HUES64 (cell line): ENCODE results near the gene FAM20C.

Experiments
- H3K27ac ChIP-seq: 2 replicates; pipeline ENCODE4 v1.7.0; 2013; ENCODE audit warnings: low read depth, low read length, inconsistent platforms
- H3K27me3 ChIP-seq: 2 replicates; pipeline ENCODE4 v1.6.1; 2013; ENCODE audit warnings: mild to moderate bottlenecking, low read length; ENCODE audit not compliant: insufficient read depth
- H3K36me3 ChIP-seq: 2 replicates; pipeline ENCODE4 v1.6.1; 2013; ENCODE audit warnings: mild to moderate bottlenecking, low read length; ENCODE audit not compliant: insufficient read depth
- H3K4me1 ChIP-seq: 2 replicates; pipeline ENCODE4 v1.6.1; 2013; ENCODE audit warnings: mild to moderate bottlenecking, low read length, moderate library complexity; ENCODE audit not compliant: insufficient read depth
- H3K4me3 ChIP-seq: 2 replicates; pipeline ENCODE4 v1.5.1; 2013; ENCODE audit warnings: mild to moderate bottlenecking, low read length, moderate library complexity
- H3K9ac ChIP-seq: 2 replicates; pipeline ENCODE4 v1.6.1; 2013; ENCODE audit warnings: mild to moderate bottlenecking, low read depth, low read length
- H3K9me3 ChIP-seq: 2 replicates; pipeline ENCODE4 v1.6.1; 2013; ENCODE audit warnings: low read depth, low read length; ENCODE audit not compliant: insufficient read depth
- WGBS: fragments of 150-250, 120-280 bp; methylation state at CpG from one replicate; pipeline ENCODE4 v1.1.7; 2013; ENCODE audit warnings: missing lambda C conversion rate; 5-methylcytosine and 5-hydroxymethylcytosine counted together

Gene FAM20C

GRCh38 chr7:244974-245373 is 52.6 kb downstream of the FAM20C start:
- no peaks in the 10 kb centered on the region for H3K4me1 ChIP-seq
- no peaks in the 10 kb centered on the region for H3K9me3 ChIP-seq
- no peak overlapping the region for H3K27ac ChIP-seq
- H3K9ac ChIP-seq: no peak overlapping the region
- 94% methylated on average over 22 of the region's 22 CpGs for WGBS
- H3K4me3 ChIP-seq: no peak overlapping the region
- H3K36me3 ChIP-seq: peaks cover 7% of the 10 kb centered on the region
- no peaks in the 10 kb centered on the region for H3K27me3 ChIP-seq

GRCh38 chr7:245574-246295 is 53.4 kb downstream of the FAM20C start:
- Histone ChIP-seq H3K9ac (no peak overlapping the region), H3K9me3 (no peaks in the 10 kb centered on the region), H3K36me3 (peaks cover 9% of the 10 kb centered on the region), H3K27ac (no peak overlapping the region), H3K4me3 (no peak overlapping the region), H3K4me1 (no peaks in the 10 kb centered on the region), H3K27me3 (no peaks in the 10 kb centered on the region)
- 95% methylated on average over 36 of the region's 36 CpGs for WGBS

- Histone ChIP-seq H3K4me1 (no peaks in the 10 kb centered on the region), H3K9me3 (no peaks in the 10 kb centered on the region), H3K27me3 (no peaks in the 10 kb centered on the region), H3K4me3 (no peak overlapping the region), H3K36me3 (peaks cover 9% of the 10 kb centered on the region), H3K27ac (no peak overlapping the region), H3K9ac (no peak overlapping the region)
- 89% methylated on average over 22 of the region's 22 CpGs for WGBS
Measured at GRCh38 chr7:246451-246850, 54.1 kb downstream of the FAM20C start.

- 83% methylated on average over 12 of the region's 12 CpGs for WGBS
Measured at GRCh38 chr7:247181-247580, 54.8 kb downstream of the FAM20C start.

GRCh38 chr7:247636-248035 is 55.3 kb downstream of the FAM20C start:
- peaks cover 9% of the 10 kb centered on the region for H3K36me3 ChIP-seq
- H3K27me3 ChIP-seq: no peaks in the 10 kb centered on the region

More at GRCh38 chr7:247181-247580, 54.8 kb downstream of the FAM20C start:
- peaks cover 9% of the 10 kb centered on the region for H3K36me3 ChIP-seq
- H3K9me3 ChIP-seq: no peaks in the 10 kb centered on the region
- H3K27me3 ChIP-seq: no peaks in the 10 kb centered on the region
- H3K4me3 ChIP-seq: no peak overlapping the region
- H3K9ac ChIP-seq: no peak overlapping the region
- H3K4me1 ChIP-seq: no peaks in the 10 kb centered on the region
- H3K27ac ChIP-seq: no peak overlapping the region

GRCh38 chr7:248732-249435 is 56.5 kb downstream of the FAM20C start:
- Histone ChIP-seq H3K9me3 (no peaks in the 10 kb centered on the region), H3K27ac (no peak overlapping the region), H3K4me3 (no peak overlapping the region), H3K4me1 (no peaks in the 10 kb centered on the region), H3K36me3 (peaks cover 9% of the 10 kb centered on the region), H3K9ac (no peak overlapping the region), H3K27me3 (no peaks in the 10 kb centered on the region)
- 89% methylated on average over 19 of the region's 20 CpGs for WGBS

More at GRCh38 chr7:247636-248035, 55.3 kb downstream of the FAM20C start:
- WGBS: 92% methylated on average over 16 of the region's 16 CpGs
- Histone ChIP-seq H3K9me3 (no peaks in the 10 kb centered on the region), H3K4me3 (no peak overlapping the region), H3K4me1 (no peaks in the 10 kb centered on the region), H3K9ac (no peak overlapping the region), H3K27ac (no peak overlapping the region)

GRCh38 chr7:249989-250388 is 57.6 kb downstream of the FAM20C start:
- WGBS: 91% methylated on average over 12 of the region's 12 CpGs

GRCh38 chr7:250523-250922 is 58.2 kb downstream of the FAM20C start:
- peaks cover 9% of the 10 kb centered on the region for H3K36me3 ChIP-seq
- WGBS: 94% methylated on average over 15 of the region's 15 CpGs
- no peak overlapping the region for H3K4me3 ChIP-seq
- peaks cover 11% of the 10 kb centered on the region; the same call in 1 of the 2 replicates for H3K9me3 ChIP-seq
- H3K9ac ChIP-seq: no peak overlapping the region
- H3K27ac ChIP-seq: no peak overlapping the region
- no peaks in the 10 kb centered on the region for H3K4me1 ChIP-seq
- H3K27me3 ChIP-seq: no peaks in the 10 kb centered on the region

More at GRCh38 chr7:249989-250388, 57.6 kb downstream of the FAM20C start:
- Histone ChIP-seq H3K4me3 (no peak overlapping the region), H3K36me3 (peaks cover 9% of the 10 kb centered on the region), H3K9ac (no peak overlapping the region), H3K27ac (no peak overlapping the region), H3K27me3 (no peaks in the 10 kb centered on the region), H3K9me3 (peaks cover 7% of the 10 kb centered on the region; the same call in 1 of the 2 replicates), H3K4me1 (no peaks in the 10 kb centered on the region)

GRCh38 chr7:251005-251404 is 58.6 kb downstream of the FAM20C start:
- H3K27me3 ChIP-seq: no peaks in the 10 kb centered on the region
- no peak overlapping the region for H3K27ac ChIP-seq
- no peaks in the 10 kb centered on the region for H3K4me1 ChIP-seq
- no peak overlapping the region for H3K9ac ChIP-seq
- no peak overlapping the region for H3K4me3 ChIP-seq
- WGBS: 92% methylated on average over 20 of the region's 20 CpGs
- H3K9me3 ChIP-seq: peaks cover 11% of the 10 kb centered on the region; the same call in 1 of the 2 replicates
- H3K36me3 ChIP-seq: peaks cover 10% of the 10 kb centered on the region

- H3K36me3 ChIP-seq: peaks cover 15% of the 10 kb centered on the region
Measured at GRCh38 chr7:251446-252175, 59.2 kb downstream of the FAM20C start.

More at GRCh38 chr7:251446-252175, 59.2 kb downstream of the FAM20C start:
- Histone ChIP-seq H3K27me3 (no peaks in the 10 kb centered on the region), H3K4me3 (no peak overlapping the region), H3K9me3 (peaks cover 14% of the 10 kb centered on the region; the same call in 1 of the 2 replicates), H3K4me1 (no peaks in the 10 kb centered on the region), H3K27ac (no peak overlapping the region), H3K9ac (no peak overlapping the region)
- WGBS: 93% methylated on average over 21 of the region's 21 CpGs
